H1 (cell line): ENCODE results near the gene SLC22A2. TPM values are rescaled to one million over a fixed set of nuclear protein-coding genes. Genes with fewer than 3 reads are reported as not detected.

Experiments
- CTCF ChIA-PET: fragments of 300-600 bp; sonication (Branson Sonifier 250); formaldehyde crosslinking; loops from one replicate; lab custom pipeline; 2021; ENCODE audit not compliant: partially characterized antibody; lab: Charles Lee
- POLR2A ChIA-PET: fragments of 300-600 bp; sonication (Branson Sonifier 250); formaldehyde crosslinking; loops from one replicate; lab custom pipeline; 2021; ENCODE audit warnings: inconsistent platforms; ENCODE audit not compliant: partially characterized antibody; lab: Charles Lee
- DNase-seq, 2 experiments: peaks; one replicate each; pipeline versions ENCODE4 v3.0.0 to v3.0.0-alpha.2; 2010 to 2022; ENCODE audit warnings: low spot score in 2 of 2, low read depth in 1 of 2, mixed read lengths in 1 of 2
- FAIRE-seq: peaks from 2 replicates; lab custom pipeline; 2011; peaks lifted over from hg19 to GRCh38; lab: Jason Lieb, UNC
- H2AFZ ChIP-seq: 2 replicates; pipeline ENCODE4 v1.8.1; 2012; ENCODE audit warnings: low read length, inconsistent platforms
- H2AK5ac ChIP-seq: 2 replicates; pipeline ENCODE4 v1.6.1; 2013; ENCODE audit warnings: low read depth, low read length
- H2BK120ac ChIP-seq: replicated peaks from 2 replicates; pipeline ENCODE3; 2013; ENCODE audit warnings: low read depth, low read length, inconsistent platforms
- H2BK12ac ChIP-seq: 2 replicates; pipeline ENCODE4 v1.6.1; 2013; ENCODE audit warnings: low read depth, low read length
- H2BK15ac ChIP-seq: 2 replicates; pipeline ENCODE4 v1.6.1; 2013; ENCODE audit warnings: low read length
- H2BK20ac ChIP-seq: 2 replicates; pipeline ENCODE4 v1.6.1; 2013; ENCODE audit warnings: low read length
- H2BK5ac ChIP-seq: 2 replicates; pipeline ENCODE4 v1.6.1; 2013; ENCODE audit warnings: low read depth, low read length
- H3K14ac ChIP-seq: 2 replicates; pipeline ENCODE4 v1.6.1; 2013; ENCODE audit warnings: inconsistent platforms; ENCODE audit not compliant: insufficient read length
- H3K18ac ChIP-seq: 2 replicates; pipeline ENCODE4 v1.6.1; 2013; ENCODE audit warnings: low read length; ENCODE audit errors: extremely low read depth
- H3K23ac ChIP-seq: 2 replicates; pipeline ENCODE4 v1.6.1; 2013; ENCODE audit warnings: inconsistent platforms; ENCODE audit not compliant: insufficient read length
- H3K23me2 ChIP-seq: 2 replicates; pipeline ENCODE4 v1.6.1; 2013; ENCODE audit warnings: low read depth, low read length
- H3K27ac ChIP-seq: 2 replicates; pipeline ENCODE4 v1.6.1; 2011; ENCODE audit warnings: low read depth, low read length, inconsistent platforms
- H3K27me3 ChIP-seq, 4 experiments: replicated peaks in 1 of 4; 1 replicate in 1 of 4; 2 replicates in 3 of 4; pipeline versions ENCODE4 v1.6.1 to v1.8.1; 2011 to 2013; ENCODE audit warnings: low read length in 3 of 4, mild to moderate bottlenecking in 3 of 4, inconsistent platforms in 2 of 4, mixed read lengths in 2 of 4, moderate library complexity in 1 of 4; ENCODE audit not compliant: control insufficient read depth in 3 of 4, insufficient read depth in 3 of 4; ENCODE audit errors: extremely low read depth in 1 of 4
- H3K36me3 ChIP-seq, 4 experiments: 2 replicates each; pipeline versions ENCODE4 v1.6.1 to v1.8.1; 2011 to 2013; ENCODE audit warnings: mild to moderate bottlenecking in 4 of 4, low read length in 3 of 4, moderate library complexity in 2 of 4, control low read depth in 1 of 4, inconsistent platforms in 1 of 4; ENCODE audit not compliant: insufficient read depth in 4 of 4, control insufficient read depth in 2 of 4
- H3K4ac ChIP-seq: replicated peaks from 2 replicates; pipeline ENCODE3; 2013; ENCODE audit warnings: low read length, low read depth, mixed read lengths, inconsistent platforms; ENCODE audit not compliant: insufficient read length
- H3K4me1 ChIP-seq, 4 experiments: replicated peaks in 1 of 4; 1 replicate in 1 of 4; 2 replicates in 3 of 4; pipeline versions ENCODE4 v1.6.1 to v1.8.1; 2011 to 2013; ENCODE audit warnings: low read length in 3 of 4, inconsistent platforms in 2 of 4, mixed read lengths in 1 of 4; ENCODE audit not compliant: insufficient read depth in 4 of 4, control insufficient read depth in 3 of 4
- H3K4me2 ChIP-seq, 2 experiments: 2 replicates each; pipeline versions ENCODE4 v1.6.1 to v1.8.1; 2011 to 2013; ENCODE audit warnings: low read depth in 2 of 2, low read length in 2 of 2, control low read depth in 1 of 2, inconsistent platforms in 1 of 2, mild to moderate bottlenecking in 1 of 2; ENCODE audit not compliant: insufficient read depth in 1 of 2
- H3K4me3 ChIP-seq, 4 experiments: fragments of 200-600, 300-600 bp in 1 of 4; sonication (generic), shearing (Covaris generic), sonication (Bioruptor Twin) in 1 of 4; 2 replicates each; pipeline versions ENCODE4 v1.5.1 to v1.8.1; 2011 to 2016; ENCODE audit warnings: low read length in 4 of 4, low read depth in 3 of 4, control low read depth in 2 of 4, inconsistent platforms in 2 of 4, mild to moderate bottlenecking in 2 of 4, mixed read lengths in 1 of 4, moderate library complexity in 1 of 4; ENCODE audit not compliant: insufficient read depth in 2 of 4; ENCODE audit errors: extremely low read depth in 1 of 4
- H3K56ac ChIP-seq: replicated peaks from 2 replicates; pipeline ENCODE3; 2013; ENCODE audit warnings: low read depth, mild to moderate bottlenecking, mixed read lengths, low read length, inconsistent platforms; ENCODE audit not compliant: insufficient read length
- H3K79me1 ChIP-seq: 2 replicates; pipeline ENCODE4 v1.6.1; 2013; ENCODE audit warnings: low read depth, low read length, control low read depth
- H3K79me2 ChIP-seq, 2 experiments: 2 replicates each; pipeline versions ENCODE4 v1.6.1 to v1.8.1; 2012 to 2013; ENCODE audit warnings: low read length in 2 of 2, mild to moderate bottlenecking in 2 of 2, inconsistent platforms in 1 of 2; ENCODE audit not compliant: insufficient read depth in 2 of 2, control insufficient read depth in 1 of 2
- H3K9ac ChIP-seq, 4 experiments: replicated peaks in 1 of 4; 1 replicate in 1 of 4; 2 replicates in 3 of 4; pipeline versions ENCODE4 v1.6.1 to v1.8.1; 2011 to 2013; ENCODE audit warnings: low read depth in 3 of 4, low read length in 3 of 4, control low read depth in 2 of 4, mild to moderate bottlenecking in 2 of 4, moderate library complexity in 2 of 4, inconsistent platforms in 1 of 4; ENCODE audit errors: extremely low read depth in 1 of 4
- H3K9me3 ChIP-seq, 2 experiments: 2 replicates each; pipeline versions ENCODE4 v1.6.1 to v1.8.1; 2012 to 2013; ENCODE audit warnings: mild to moderate bottlenecking in 2 of 2, moderate library complexity in 2 of 2, control low read depth in 1 of 2, inconsistent platforms in 1 of 2, low read depth in 1 of 2, low read length in 1 of 2, mixed read lengths in 1 of 2; ENCODE audit not compliant: insufficient read depth in 2 of 2
- H4K20me1 ChIP-seq, 2 experiments: replicated peaks in 1 of 2; 2 replicates each; pipeline versions ENCODE3 to v1.8.1; 2011 to 2013; ENCODE audit warnings: inconsistent platforms in 2 of 2, low read length in 2 of 2, mild to moderate bottlenecking in 1 of 2; ENCODE audit not compliant: insufficient read depth in 2 of 2, control insufficient read depth in 1 of 2
- H4K5ac ChIP-seq: 2 replicates; pipeline ENCODE4 v1.6.1; 2013; ENCODE audit warnings: low read length, low read depth, mixed read lengths, inconsistent platforms; ENCODE audit not compliant: insufficient read length
- H4K8ac ChIP-seq: 2 replicates; pipeline ENCODE4 v1.8.0; 2013; ENCODE audit warnings: mild to moderate bottlenecking, moderate library complexity, low read length, inconsistent platforms; ENCODE audit not compliant: insufficient read depth; ENCODE audit errors: extremely low read depth
- H4K91ac ChIP-seq: replicated peaks from 2 replicates; pipeline ENCODE3; 2013; ENCODE audit warnings: low read length, mixed read lengths, inconsistent platforms; ENCODE audit not compliant: insufficient read length
- EZH2 ChIP-seq: fragments of 200-600 bp; sonication (generic); IDR thresholded peaks from 2 replicates; pipeline ENCODE4 v1.7.1; 2012; ENCODE audit warnings: low read depth, mild to moderate bottlenecking, moderate library complexity, low read length, inconsistent platforms; ENCODE audit not compliant: severe bottlenecking
- GABPA ChIP-seq: IDR thresholded peaks from 2 replicates; pipeline ENCODE4 v1.6.1; 2011; ENCODE audit warnings: mild to moderate bottlenecking, low read length, moderate library complexity, borderline replicate concordance; ENCODE audit not compliant: insufficient read depth
- GTF2F1 ChIP-seq: IDR thresholded peaks from 2 replicates; pipeline ENCODE4 v1.6.1; 2012; ENCODE audit warnings: low read depth, low read length, improper control_type of control experiment, borderline replicate concordance
- HDAC2 ChIP-seq, 2 experiments: fragments of 300-600 bp in 1 of 2; sonication (generic) in 1 of 2; IDR thresholded peaks; 2 replicates each; pipeline ENCODE4 v1.6.1; 2011 to 2012; ENCODE audit warnings: low read depth in 2 of 2, low read length in 2 of 2, mild to moderate bottlenecking in 2 of 2, moderate library complexity in 2 of 2, borderline replicate concordance in 1 of 2, inconsistent platforms in 1 of 2
- KDM1A ChIP-seq: fragments of 200-600, 300-600 bp; sonication (generic); IDR thresholded peaks from 2 replicates; pipeline ENCODE4 v1.7.1; 2016; ENCODE audit warnings: mild to moderate bottlenecking, low read length, borderline replicate concordance
- KDM4A ChIP-seq: IDR thresholded peaks from one replicate; pipeline ENCODE4 v1.7.1; 2012; ENCODE audit warnings: low read depth, mild to moderate bottlenecking, moderate library complexity, low read length, inconsistent platforms; ENCODE audit not compliant: severe bottlenecking
- POU5F1 ChIP-seq: IDR thresholded peaks from 2 replicates; pipeline ENCODE4 v1.6.1; 2011; ENCODE audit warnings: low read depth, mild to moderate bottlenecking, low read length, moderate library complexity
- SUZ12 ChIP-seq: fragments of 200-600 bp; sonication (generic); IDR thresholded peaks from 2 replicates; pipeline ENCODE4 v1.6.1; 2012; ENCODE audit warnings: mild to moderate bottlenecking, inconsistent platforms, low read length, moderate library complexity, mixed read lengths
- TAF7 ChIP-seq: optimal IDR thresholded peaks from 2 replicates; pipeline ENCODE3; 2011; ENCODE audit warnings: low read depth, mild to moderate bottlenecking, inconsistent platforms, low read length, moderate library complexity, borderline replicate concordance
- YY1 ChIP-seq: IDR thresholded peaks from 2 replicates; pipeline ENCODE4 v1.6.1; 2011; ENCODE audit warnings: low read depth, mild to moderate bottlenecking, low read length
- ZNF274 ChIP-seq: IDR thresholded peaks from 2 replicates; pipeline ENCODE4 v1.7.0; 2012; ENCODE audit warnings: low read length, borderline replicate concordance; ENCODE audit errors: extremely low read depth
- WGBS, 2 experiments: shearing (Covaris generic) in 1 of 2; methylation state at CpG; one replicate each; pipeline versions ENCODE4 v1.1.6 to v1.1.7; 2013 to 2015; ENCODE audit warnings: low lambda C conversion rate in 2 of 2, mixed read lengths in 2 of 2, inconsistent platforms in 1 of 2, low coverage in 1 of 2, missing lambda C conversion rate in 1 of 2; ENCODE audit not compliant: insufficient replicate concordance in 2 of 2, insufficient coverage in 1 of 2, insufficient read length in 1 of 2; ENCODE audit errors: extremely low coverage in 1 of 2, missing lambda C conversion rate in 1 of 2; 5-methylcytosine and 5-hydroxymethylcytosine counted together
- polyA plus RNA-seq, 7 experiments: library from polyadenylated mRNA; depleted of rRNA in 3 of 7; stranded (reverse) in 5 of 7; unstranded in 2 of 7; fragments of >200 nt in 5 of 7; fragments of 200-250 nt in 2 of 7; gene quantifications; 1 replicate in 5 of 7; 2 replicates in 1 of 7; 4 replicates in 1 of 7; pipeline versions ENCODE4 v1.2.1 to v1.2.3, GENCODE V29; 2011 to 2013; ENCODE audit warnings: missing spikeins in 2 of 7, mixed read lengths in 2 of 7
- total RNA-seq: library from RNA; stranded (reverse); fragmentation: NEBNext Ultra II Directional; extraction: Animal tissue kit (Norgen Biotek cat#: 25700); gene quantifications from 2 replicates; pipeline ENCODE4 v1.2.1, GENCODE V29; 2021
- TF ChIP-seq, protein P1 (sequence below): IDR thresholded peaks from 2 replicates; pipeline ENCODE4 v1.6.1; 2012; ENCODE audit warnings: low read length, inconsistent platforms

Gene SLC22A2
- total and polyA plus RNA-seq, 2 of the 8 experiments (the other 6 are each of a cell fraction or from before 2014, with no cell fraction given): 0.23 to 1.4 TPM

DNA sequence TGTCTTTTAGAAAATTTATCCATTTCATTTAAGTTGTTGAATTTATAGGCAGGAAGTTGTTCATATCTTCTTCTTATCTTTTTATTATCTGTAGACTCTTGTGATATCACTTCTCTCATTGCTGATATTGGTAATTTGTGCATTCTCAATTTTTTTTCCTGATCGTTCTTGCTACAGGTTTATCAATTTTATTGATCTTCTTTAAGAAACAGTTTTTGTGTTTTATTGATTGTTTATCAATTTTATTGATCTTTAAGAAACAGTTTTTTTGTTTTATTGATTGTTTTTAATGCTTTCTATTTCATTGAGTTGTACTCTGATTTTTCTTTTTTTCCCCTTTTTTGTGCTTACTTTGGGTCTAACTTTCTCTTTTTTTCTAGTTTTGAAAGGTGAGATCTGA lies 23.8 kb upstream of the SLC22A2 start:
- H3K18ac ChIP-seq: no peak overlapping the region
- H4K8ac ChIP-seq: no peak overlapping the region
- H2AFZ ChIP-seq: no peak overlapping the region
- no peak for FAIRE-seq
- CTCF ChIA-PET: interaction anchor here (1.0 kb wide), 1 partner anchor 11 kb away, joined by 3 read pairs; no protein-coding TSS in a partner anchor
- DNase-seq: no peak
- H3K23me2 ChIP-seq: no peaks in the 10 kb centered on the region
- no peaks in the 10 kb centered on the region for H4K20me1 ChIP-seq
- no peaks in the 10 kb centered on the region; a peak in 2 of 7 replicates for H3K4me1 ChIP-seq
- H2BK15ac ChIP-seq: no peak overlapping the region
- no peak overlapping the region for H2AK5ac ChIP-seq
- 84% methylated on average over 1 of the region's 1 CpG; no CpG with 5 or more reads in 1 of the 2 experiments for WGBS, 2 experiments
- H3K79me2 ChIP-seq: no peaks in the 10 kb centered on the region
- POLR2A ChIA-PET: no interaction called here
- no peak overlapping the region for H2BK5ac ChIP-seq
- no peaks in the 10 kb centered on the region; a peak in 1 of 4 replicates for H3K9me3 ChIP-seq
- H3K56ac ChIP-seq: no peak overlapping the region
- H3K27me3 ChIP-seq: no peaks in the 10 kb centered on the region
- H4K5ac ChIP-seq: no peak overlapping the region
- no peak overlapping the region for H2BK20ac ChIP-seq
- H3K36me3 ChIP-seq: no peaks in the 10 kb centered on the region
- no peak overlapping the region for H3K23ac ChIP-seq
- no peak overlapping the region for H3K14ac ChIP-seq
- H3K4ac ChIP-seq: no peak overlapping the region
- H2BK12ac ChIP-seq: no peak overlapping the region
- no peak overlapping the region for H3K27ac ChIP-seq
- H3K4me3 ChIP-seq: no peak overlapping the region
- H4K91ac ChIP-seq: no peak overlapping the region
- no peak overlapping the region for H2BK120ac ChIP-seq
- no peak overlapping the region for H3K9ac ChIP-seq
- no peak overlapping the region for H3K4me2 ChIP-seq
- no peaks in the 10 kb centered on the region for H3K79me1 ChIP-seq
- no peak for TF ChIP-seq GTF2F1
- no peak for TF ChIP-seq KDM4A
- no peak for TF ChIP-seq KDM1A
- TF ChIP-seq, protein P1, sequence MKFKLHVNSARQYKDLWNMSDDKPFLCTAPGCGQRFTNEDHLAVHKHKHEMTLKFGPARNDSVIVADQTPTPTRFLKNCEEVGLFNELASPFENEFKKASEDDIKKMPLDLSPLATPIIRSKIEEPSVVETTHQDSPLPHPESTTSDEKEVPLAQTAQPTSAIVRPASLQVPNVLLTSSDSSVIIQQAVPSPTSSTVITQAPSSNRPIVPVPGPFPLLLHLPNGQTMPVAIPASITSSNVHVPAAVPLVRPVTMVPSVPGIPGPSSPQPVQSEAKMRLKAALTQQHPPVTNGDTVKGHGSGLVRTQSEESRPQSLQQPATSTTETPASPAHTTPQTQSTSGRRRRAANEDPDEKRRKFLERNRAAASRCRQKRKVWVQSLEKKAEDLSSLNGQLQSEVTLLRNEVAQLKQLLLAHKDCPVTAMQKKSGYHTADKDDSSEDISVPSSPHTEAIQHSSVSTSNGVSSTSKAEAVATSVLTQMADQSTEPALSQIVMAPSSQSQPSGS: no peak
- no peak for TF ChIP-seq POU5F1
- TF ChIP-seq ZNF274: no peak
- TF ChIP-seq EZH2: no peak
- TF ChIP-seq SUZ12: no peak
- no peak for TF ChIP-seq TAF7
- TF ChIP-seq HDAC2 (IDR thresholded peaks at IDR 0.05; ENCODE audit: borderline replicate concordance in 1 of 2, low read depth in 2 of 2, low read length in 2 of 2): no peak
- TF ChIP-seq GABPA: no peak
- TF ChIP-seq YY1: no peak
